Erythroblast (primary cell): ENCODE results near the gene MED22.
"Not testable (repeated sequence)": the region's sequence is repeated elsewhere in the genome, so short reads cannot be mapped to it uniquely, and the experiment has no call there.

ENCODE experiments used
- GATA1 ChIP-seq: IDR thresholded peaks from 2 replicates; pipeline ENCODE4 v1.6.1; 2011; ENCODE audit warnings: low read depth, mild to moderate bottlenecking, control low read depth, low read length, moderate library complexity
- POLR2A ChIP-seq: IDR thresholded peaks from 2 replicates; pipeline ENCODE4 v1.6.1; 2011; ENCODE audit warnings: mild to moderate bottlenecking, low read length

GRCh38 chr9:133391449-133391848, 43.5 kb upstream of the MED22 start:
- not testable (repeated sequence) for TF ChIP-seq POLR2A, GATA1
